DOHH2 (cell line): ENCODE measurements around the gene HOXB8.

ENCODE experiments used
- H3F3A ChIP-seq: fragments of 200-600 bp; sonication (generic), shearing (Covaris generic); 2 replicates; pipeline ENCODE4 v1.6.0; 2016; ENCODE audit warnings: antibody characterized with exemption, mild to moderate bottlenecking; ENCODE audit not compliant: control insufficient read depth, insufficient read depth
- H3K27ac ChIP-seq: fragments of 200-600 bp; sonication (generic); 2 replicates; pipeline ENCODE4 v1.5.1; 2014; ENCODE audit warnings: low read depth, mild to moderate bottlenecking, low read length, moderate library complexity
- H3K27me3 ChIP-seq: fragments of 200-600 bp; sonication (generic); 2 replicates; pipeline ENCODE4 v1.6.1; 2014; ENCODE audit warnings: mild to moderate bottlenecking, low read length, mixed read lengths; ENCODE audit not compliant: control insufficient read depth
- H3K36me3 ChIP-seq: fragments of 200-600 bp; sonication (generic); 2 replicates; pipeline ENCODE4 v1.6.1; 2014; ENCODE audit warnings: mild to moderate bottlenecking, low read length, moderate library complexity, mixed read lengths; ENCODE audit not compliant: control insufficient read depth
- H3K4me1 ChIP-seq: fragments of 200-600 bp; sonication (generic); 2 replicates; pipeline ENCODE4 v1.6.1; 2014; ENCODE audit warnings: mild to moderate bottlenecking, low read length, mixed read lengths; ENCODE audit not compliant: control insufficient read depth
- H3K4me2 ChIP-seq: fragments of 200-600 bp; sonication (generic); 2 replicates; pipeline ENCODE4 v1.6.0; 2014; ENCODE audit warnings: mild to moderate bottlenecking, low read length, moderate library complexity
- H3K4me3 ChIP-seq: fragments of 200-600 bp; sonication (generic); 2 replicates; pipeline ENCODE4 v1.5.1; 2014; ENCODE audit warnings: mild to moderate bottlenecking, low read length, mixed read lengths
- H3K79me2 ChIP-seq: fragments of 200-600 bp; sonication (generic); 2 replicates; pipeline ENCODE4 v1.6.1; 2014; ENCODE audit warnings: mild to moderate bottlenecking, low read length, mixed read lengths; ENCODE audit not compliant: control insufficient read depth
- H3K9me2 ChIP-seq: fragments of 200-600 bp; sonication (generic); replicated peaks from 2 replicates; pipeline ENCODE4 v1.6.1; 2014; ENCODE audit warnings: mild to moderate bottlenecking, low read length, mixed read lengths; ENCODE audit not compliant: control insufficient read depth
- H3K9me3 ChIP-seq: fragments of 200-600 bp; sonication (generic); 2 replicates; pipeline ENCODE4 v1.6.1; 2014; ENCODE audit warnings: antibody characterized with exemption, low read length, mixed read lengths; ENCODE audit not compliant: control insufficient read depth, insufficient read depth
- H4K20me1 ChIP-seq: fragments of 200-600 bp; sonication (generic); 2 replicates; pipeline ENCODE4 v1.6.0; 2014; ENCODE audit warnings: low read depth, mild to moderate bottlenecking, antibody characterized with exemption, low read length, moderate library complexity; ENCODE audit not compliant: control insufficient read depth, insufficient read depth
- EZH2phosphoT487 ChIP-seq: fragments of 200-600 bp; sonication (generic); IDR thresholded peaks from 2 replicates; pipeline ENCODE4 v1.6.1; 2017; ENCODE audit warnings: borderline replicate concordance, mild to moderate bottlenecking, antibody characterized with exemption, low read length, moderate library complexity, mixed read lengths
- TF ChIP-seq, protein P1 (sequence below): fragments of 200-600 bp; sonication (generic); IDR thresholded peaks from one replicate; pipeline ENCODE4 v1.5.1; 2014; ENCODE audit warnings: antibody characterized with exemption, mild to moderate bottlenecking, low read depth, low read length; ENCODE audit not compliant: poor library complexity, severe bottlenecking

Gene HOXB8

GRCh38 chr17:48646183-48647102 lies 31.4 kb upstream of the HOXB8 start:
- Histone ChIP-seq H3K9me3 (no peaks in the 10 kb centered on the region), H3K79me2 (no peaks in the 10 kb centered on the region), H3K4me2 (no peak overlapping the region), H3K4me3 (no peak overlapping the region), H3K27ac (no peak overlapping the region), H3K36me3 (no peaks in the 10 kb centered on the region), H3K9me2 (no peaks in the 10 kb centered on the region), H3F3A (no peaks in the 10 kb centered on the region), H3K4me1 (peaks cover 7% of the 10 kb centered on the region), H4K20me1 (no peaks in the 10 kb centered on the region), H3K27me3 (peaks cover 10% of the 10 kb centered on the region)
- TF ChIP-seq, protein P1, sequence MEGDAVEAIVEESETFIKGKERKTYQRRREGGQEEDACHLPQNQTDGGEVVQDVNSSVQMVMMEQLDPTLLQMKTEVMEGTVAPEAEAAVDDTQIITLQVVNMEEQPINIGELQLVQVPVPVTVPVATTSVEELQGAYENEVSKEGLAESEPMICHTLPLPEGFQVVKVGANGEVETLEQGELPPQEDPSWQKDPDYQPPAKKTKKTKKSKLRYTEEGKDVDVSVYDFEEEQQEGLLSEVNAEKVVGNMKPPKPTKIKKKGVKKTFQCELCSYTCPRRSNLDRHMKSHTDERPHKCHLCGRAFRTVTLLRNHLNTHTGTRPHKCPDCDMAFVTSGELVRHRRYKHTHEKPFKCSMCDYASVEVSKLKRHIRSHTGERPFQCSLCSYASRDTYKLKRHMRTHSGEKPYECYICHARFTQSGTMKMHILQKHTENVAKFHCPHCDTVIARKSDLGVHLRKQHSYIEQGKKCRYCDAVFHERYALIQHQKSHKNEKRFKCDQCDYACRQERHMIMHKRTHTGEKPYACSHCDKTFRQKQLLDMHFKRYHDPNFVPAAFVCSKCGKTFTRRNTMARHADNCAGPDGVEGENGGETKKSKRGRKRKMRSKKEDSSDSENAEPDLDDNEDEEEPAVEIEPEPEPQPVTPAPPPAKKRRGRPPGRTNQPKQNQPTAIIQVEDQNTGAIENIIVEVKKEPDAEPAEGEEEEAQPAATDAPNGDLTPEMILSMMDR: no peak
- TF ChIP-seq EZH2phosphoT487: no peak

- Histone ChIP-seq H3K9me3 (no peaks in the 10 kb centered on the region), H3K9me2 (no peaks in the 10 kb centered on the region), H4K20me1 (no peaks in the 10 kb centered on the region), H3K36me3 (no peaks in the 10 kb centered on the region), H3K27ac (no peak overlapping the region), H3K4me3 (no peak overlapping the region), H3K4me1 (peaks cover 11% of the 10 kb centered on the region), H3F3A (no peaks in the 10 kb centered on the region), H3K27me3 (peaks cover 18% of the 10 kb centered on the region), H3K79me2 (no peaks in the 10 kb centered on the region), H3K4me2 (no peak overlapping the region)
- no peak for TF ChIP-seq EZH2phosphoT487
- TF ChIP-seq, protein P1: no peak
Measured at GRCh38 chr17:48645639-48646182, 30.6 kb upstream of the HOXB8 start.

DNA sequence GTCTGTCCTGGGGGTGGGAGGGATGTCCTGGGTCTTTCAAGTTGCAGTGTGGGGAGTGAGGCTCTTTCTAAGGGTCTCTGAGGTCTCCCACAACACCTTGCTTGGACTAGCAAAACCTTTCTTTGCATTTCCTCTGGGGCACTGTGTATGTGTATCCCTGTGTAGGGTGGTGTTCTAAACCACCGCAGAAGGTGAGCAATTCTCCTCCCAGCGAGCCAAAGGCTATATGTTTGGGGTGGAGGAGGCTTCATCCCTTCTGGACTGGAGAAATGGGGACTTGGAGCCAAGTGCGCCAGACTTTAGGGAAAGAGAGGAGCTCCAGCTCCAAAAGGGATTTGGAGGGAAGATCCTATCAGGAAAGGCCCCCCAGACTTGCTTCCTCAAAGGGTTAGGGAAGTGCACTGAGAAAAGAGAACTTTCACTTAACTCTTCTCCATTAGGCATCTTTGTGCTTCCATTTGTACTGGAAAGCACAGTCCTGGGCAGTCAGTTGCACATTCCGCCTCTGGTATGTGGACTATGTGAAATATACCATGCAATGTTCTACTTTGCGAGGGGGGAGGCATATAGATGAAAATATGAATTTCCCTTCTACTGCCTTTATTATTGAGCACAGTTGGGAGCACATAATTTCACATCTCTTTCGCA lies 29.9 kb upstream of the HOXB8 start:
- no peaks in the 10 kb centered on the region for H3F3A ChIP-seq
- no peaks in the 10 kb centered on the region for H3K79me2 ChIP-seq
- TF ChIP-seq, protein P1: no peak
- TF ChIP-seq EZH2phosphoT487: no peak
- no peaks in the 10 kb centered on the region for H4K20me1 ChIP-seq
- no peaks in the 10 kb centered on the region for H3K9me3 ChIP-seq
- no peaks in the 10 kb centered on the region for H3K9me2 ChIP-seq
- no peak overlapping the region for H3K4me2 ChIP-seq
- no peaks in the 10 kb centered on the region for H3K36me3 ChIP-seq
- H3K4me1 ChIP-seq: peaks cover 11% of the 10 kb centered on the region
- no peak overlapping the region for H3K27ac ChIP-seq
- no peak overlapping the region for H3K4me3 ChIP-seq
- H3K27me3 ChIP-seq: peaks cover 22% of the 10 kb centered on the region
